GM19025 (cell line): ENCODE data around the gene CAMK1D.
"Not testable (repeated sequence)": the region's sequence is repeated elsewhere in the genome, so short reads cannot be mapped to it uniquely, and the experiment has no call there.

Experiments
- ATAC-seq: cut with Tn5 transposase; IDR thresholded peaks from one replicate; pipeline ENCODE4 v1.9.1; 2021; ENCODE audit warnings: mild to moderate bottlenecking, low read depth, moderate library complexity; ENCODE audit not compliant: unreplicated experiment

CAMK1D gene

GRCh38 chr10:12338981-12339380, 10.4 kb upstream of the CAMK1D start:
- ATAC-seq = no peak

GRCh38 chr10:12340371-12340770, 9.0 kb upstream of the CAMK1D start:
- ATAC-seq = no peak

GRCh38 chr10:12340937-12341336, 8.4 kb upstream of the CAMK1D start:
- no peak for ATAC-seq

- no peak for ATAC-seq
These were observed 7.8 kb upstream of the CAMK1D start for GRCh38 chr10:12341526-12341925.

- ATAC-seq = no peak
These were observed 4.8 kb upstream of the CAMK1D start for GRCh38 chr10:12344375-12345110.

GRCh38 chr10:12346707-12347106, 2.6 kb upstream of the CAMK1D start:
- ATAC-seq = no peak

GRCh38 chr10:12348294-12348869, 965 bp upstream of the CAMK1D start:
- no peak for ATAC-seq

- peak; percentile 39 for ATAC-seq
These were observed 351 bp downstream of the CAMK1D start for GRCh38 chr10:12349629-12350166.

GRCh38 chr10:12350167-12350872, 973 bp downstream of the CAMK1D start:
- ATAC-seq = peak; percentile 27

GRCh38 chr10:12350925-12351324, 1.6 kb downstream of the CAMK1D start:
- no peak for ATAC-seq

- no peak for ATAC-seq
These were observed 2.1 kb downstream of the CAMK1D start for GRCh38 chr10:12351447-12351846.

GRCh38 chr10:12351889-12352288, 2.5 kb downstream of the CAMK1D start:
- ATAC-seq = no peak

GRCh38 chr10:12353399-12354242, 4.3 kb downstream of the CAMK1D start:
- ATAC-seq = no peak

- not testable (repeated sequence) for ATAC-seq
These were observed 5.3 kb downstream of the CAMK1D start for GRCh38 chr10:12354696-12355095.

- ATAC-seq = no peak
These were observed 6.0 kb downstream of the CAMK1D start for GRCh38 chr10:12355384-12355783.

- no peak for ATAC-seq
These were observed 8.3 kb downstream of the CAMK1D start for GRCh38 chr10:12357525-12358151.

- ATAC-seq = no peak
These were observed 9.7 kb downstream of the CAMK1D start for GRCh38 chr10:12358863-12359564.

- no peak for ATAC-seq
These were observed 11.1 kb downstream of the CAMK1D start for GRCh38 chr10:12360461-12360860.

- not testable (repeated sequence) for ATAC-seq
These were observed 11.8 kb downstream of the CAMK1D start for GRCh38 chr10:12361115-12361514.
